Right lobe of liver (tissue), 4 donors: ENCODE measurements around the gene RSPO1.

Source experiments
- CTCF ChIP-seq, 4 donors: fragments of 200-600 bp in 3 of 4; fragments of 450-650 bp in 1 of 4; IDR thresholded peaks; one replicate each; pipeline versions ENCODE4 v1.5.1 to v1.8.0; 2016 to 2022; ENCODE audit warnings: antibody characterized with exemption in 4 of 4, mild to moderate bottlenecking in 2 of 4
- POLR2A ChIP-seq: fragments of 450-650 bp; IDR thresholded peaks from one replicate; pipeline ENCODE4 v1.6.1; 2017; ENCODE audit warnings: antibody characterized with exemption, mild to moderate bottlenecking
- donor health status: DM: no; HTN: no; CAD: no.
- donor health status: DM: no; HTN: no; CAD: no.
- donor health status: DM: no; HTN: yes; CAD: no.

- no peak for TF ChIP-seq CTCF (IDR thresholded peaks at IDR 0.05)
- TF ChIP-seq POLR2A: no peak
Observed at GRCh38 chr1:37575692-37576091, 59.0 kb downstream of the RSPO1 start.
